ENCODE measurements around the gene NFKBIB.
"Not testable (repeated sequence)": the region's sequence is repeated elsewhere in the genome, so short reads cannot be mapped to it uniquely, and the experiment has no call there.

The NFKBIB gene

DNA sequence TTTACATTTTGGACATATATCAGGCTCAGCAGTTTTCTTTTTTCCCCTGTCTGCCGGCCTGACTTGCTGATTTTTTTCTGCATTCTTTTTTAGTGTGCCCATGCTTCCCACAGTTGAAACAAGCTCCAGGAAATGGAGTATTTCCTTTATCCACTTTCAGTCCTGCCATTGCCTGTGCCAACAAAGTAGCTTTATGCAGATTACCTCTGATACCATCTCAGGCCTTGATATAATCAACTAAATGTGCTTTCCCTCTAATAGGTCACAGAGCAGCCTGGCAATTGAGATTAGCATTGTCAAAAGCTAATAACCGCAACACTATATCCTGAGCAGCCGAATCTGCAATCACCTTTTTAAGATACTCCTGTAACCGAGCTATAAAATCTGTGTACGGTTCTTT, 40.2 kb downstream of the NFKBIB start:
- no peak for DNase-seq (ENCODE audit: extremely low read depth, low read depth)
- TF ChIP-seq, protein P1, sequence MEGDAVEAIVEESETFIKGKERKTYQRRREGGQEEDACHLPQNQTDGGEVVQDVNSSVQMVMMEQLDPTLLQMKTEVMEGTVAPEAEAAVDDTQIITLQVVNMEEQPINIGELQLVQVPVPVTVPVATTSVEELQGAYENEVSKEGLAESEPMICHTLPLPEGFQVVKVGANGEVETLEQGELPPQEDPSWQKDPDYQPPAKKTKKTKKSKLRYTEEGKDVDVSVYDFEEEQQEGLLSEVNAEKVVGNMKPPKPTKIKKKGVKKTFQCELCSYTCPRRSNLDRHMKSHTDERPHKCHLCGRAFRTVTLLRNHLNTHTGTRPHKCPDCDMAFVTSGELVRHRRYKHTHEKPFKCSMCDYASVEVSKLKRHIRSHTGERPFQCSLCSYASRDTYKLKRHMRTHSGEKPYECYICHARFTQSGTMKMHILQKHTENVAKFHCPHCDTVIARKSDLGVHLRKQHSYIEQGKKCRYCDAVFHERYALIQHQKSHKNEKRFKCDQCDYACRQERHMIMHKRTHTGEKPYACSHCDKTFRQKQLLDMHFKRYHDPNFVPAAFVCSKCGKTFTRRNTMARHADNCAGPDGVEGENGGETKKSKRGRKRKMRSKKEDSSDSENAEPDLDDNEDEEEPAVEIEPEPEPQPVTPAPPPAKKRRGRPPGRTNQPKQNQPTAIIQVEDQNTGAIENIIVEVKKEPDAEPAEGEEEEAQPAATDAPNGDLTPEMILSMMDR (IDR thresholded peaks at IDR 0.05; ENCODE audit: low read depth, low read length): no peak

DNA sequence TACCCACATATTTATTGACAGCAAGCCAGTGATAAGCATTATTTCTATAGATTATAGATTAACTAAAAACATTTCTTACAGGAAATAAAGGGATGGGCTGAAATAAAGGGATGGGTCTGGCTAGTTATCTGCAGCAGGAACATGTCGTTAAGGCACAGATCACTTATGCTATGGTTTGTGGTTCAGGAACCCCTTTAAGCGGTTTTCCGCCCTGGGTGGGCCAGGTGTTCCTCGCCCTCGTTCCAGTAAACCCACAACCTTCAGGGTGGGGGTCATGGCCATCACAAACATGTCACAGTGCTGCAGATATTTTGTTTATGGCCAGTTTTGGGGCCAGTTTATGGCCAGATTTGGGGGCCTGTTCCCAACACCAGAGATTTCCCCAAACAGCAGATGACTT, 41.7 kb downstream of the NFKBIB start:
- not testable (repeated sequence) for DNase-seq (ENCODE audit: extremely low read depth, low read depth)

DNA sequence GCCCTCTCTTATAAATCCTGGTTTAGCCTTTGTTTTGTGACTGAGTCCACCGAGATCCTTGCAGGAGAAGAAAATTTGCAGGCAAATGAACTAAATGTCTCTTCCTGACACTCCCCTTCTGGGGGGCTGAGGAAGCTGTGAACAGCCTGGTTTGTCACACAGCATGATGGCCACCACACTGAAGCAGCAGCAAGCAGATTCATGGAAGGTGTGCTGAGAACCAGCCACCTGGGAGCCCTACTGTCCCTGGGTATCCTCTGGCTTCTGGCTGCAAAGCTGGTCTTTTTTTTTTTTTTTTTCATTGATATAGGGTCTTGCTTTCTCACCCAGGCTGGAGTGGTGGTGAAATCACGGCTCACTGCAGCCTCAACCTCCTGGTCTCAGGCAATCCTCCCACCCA, 42.2 kb downstream of the NFKBIB start:
- no peak for DNase-seq (ENCODE audit: extremely low read depth, low read depth)
- TF ChIP-seq, protein P1 (IDR thresholded peaks at IDR 0.05; ENCODE audit: low read depth, low read length): no peak

DNA sequence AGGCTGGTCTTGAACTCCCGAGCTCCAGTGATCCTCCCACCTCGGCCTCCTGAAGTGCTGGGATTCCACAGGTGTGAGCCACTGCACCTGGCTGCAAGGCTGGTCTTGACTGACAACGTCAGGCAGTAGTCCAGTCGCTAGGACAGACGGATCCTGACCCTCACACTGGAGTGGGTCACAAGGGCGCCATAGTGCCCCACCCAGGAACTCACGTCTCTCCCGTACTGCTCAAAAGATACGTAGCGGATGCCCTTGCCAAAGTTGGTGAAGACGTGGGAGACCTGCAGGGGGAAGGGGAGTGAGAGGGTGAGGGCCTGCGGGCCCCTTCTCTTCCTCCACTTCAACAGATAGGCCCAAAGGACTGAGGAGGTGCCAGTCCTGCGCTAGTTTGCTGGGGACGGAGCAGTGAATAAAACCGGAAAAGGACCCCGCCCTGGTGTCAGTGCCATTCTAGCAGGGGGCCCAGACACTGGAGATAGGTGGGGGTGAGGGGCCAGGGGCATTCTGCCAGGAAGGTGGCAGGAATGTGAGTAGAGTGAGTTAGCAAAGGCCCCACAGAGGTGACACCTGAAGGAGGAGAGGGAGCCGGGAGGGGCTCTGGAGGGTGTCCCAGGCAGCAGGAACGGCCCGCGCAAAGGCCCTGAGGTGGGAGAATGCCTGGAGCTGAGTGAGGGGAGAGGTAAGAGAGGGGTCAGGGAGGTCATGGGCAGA, 42.9 kb downstream of the NFKBIB start:
- TF ChIP-seq, protein P1 (IDR thresholded peaks at IDR 0.05; ENCODE audit: low read depth, low read length): no peak
- no peak for DNase-seq (ENCODE audit: extremely low read depth, low read depth)

DNA sequence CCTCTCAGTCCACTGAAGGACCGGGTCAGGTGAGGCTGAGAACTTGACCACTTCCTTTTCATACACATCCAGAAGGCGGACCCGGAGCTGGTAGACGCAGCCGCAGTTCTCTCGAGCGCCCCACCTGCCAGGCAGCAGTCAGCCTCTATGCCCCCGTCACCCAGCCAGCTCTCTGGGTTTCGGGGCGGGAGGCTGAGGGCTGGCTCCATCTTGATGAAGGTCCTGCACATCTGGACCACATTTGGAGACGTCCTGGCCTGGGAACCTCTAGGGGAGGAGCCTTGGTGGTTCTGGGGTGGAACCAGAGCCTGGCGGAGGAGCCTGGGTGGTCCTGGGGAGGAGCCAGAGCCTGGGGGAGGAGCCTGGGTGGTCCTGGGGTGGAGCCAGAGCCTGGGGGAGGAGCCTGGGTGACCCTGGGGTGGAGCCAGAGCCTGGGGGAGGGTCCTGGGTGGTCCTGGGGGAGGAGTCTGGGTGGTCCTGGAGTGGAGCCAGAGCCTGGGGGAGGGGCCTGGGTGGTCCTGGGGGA, 45.3 kb downstream of the NFKBIB start:
- DNase-seq (ENCODE audit: extremely low read depth, low read depth): no peak
- TF ChIP-seq, protein P1 (IDR thresholded peaks at IDR 0.05; ENCODE audit: low read depth, low read length): no peak

DNA sequence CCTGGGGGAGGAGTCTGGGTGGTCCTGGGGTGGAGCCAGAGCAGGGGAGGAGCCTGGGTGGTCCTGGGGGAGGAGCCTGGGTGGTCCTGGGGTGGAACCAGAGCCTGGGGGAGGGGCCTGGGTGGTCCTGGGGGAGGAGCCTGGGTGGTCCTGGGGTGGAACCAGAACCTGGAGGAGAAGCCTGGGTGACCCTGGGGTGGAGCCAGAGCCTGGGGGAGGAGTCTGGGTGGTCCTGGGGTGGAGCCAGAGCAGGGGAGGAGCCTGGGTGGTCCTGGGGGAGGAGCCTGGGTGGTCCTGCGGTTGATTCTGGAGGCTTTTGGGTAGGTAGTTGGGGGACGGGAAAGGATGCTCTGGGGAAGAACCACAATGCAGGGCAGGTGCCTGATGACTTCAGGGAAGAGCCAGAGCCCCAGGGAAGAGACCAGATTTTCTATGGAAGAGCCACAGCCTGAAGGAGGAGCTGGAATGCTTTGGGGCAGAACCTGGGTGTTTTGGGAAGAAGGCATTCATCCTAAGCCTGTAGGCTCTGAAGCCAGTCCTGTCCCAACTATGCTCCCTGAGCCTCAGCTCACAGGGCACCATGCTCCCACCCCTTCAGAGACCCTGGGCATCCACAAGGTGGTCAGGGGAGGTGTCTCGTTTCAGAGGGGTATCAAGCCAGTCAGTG, 45.9 kb downstream of the NFKBIB start:
- TF ChIP-seq, protein P1 (IDR thresholded peaks at IDR 0.05; ENCODE audit: low read depth, low read length): no peak
- no peak for DNase-seq (ENCODE audit: extremely low read depth, low read depth)

DNA sequence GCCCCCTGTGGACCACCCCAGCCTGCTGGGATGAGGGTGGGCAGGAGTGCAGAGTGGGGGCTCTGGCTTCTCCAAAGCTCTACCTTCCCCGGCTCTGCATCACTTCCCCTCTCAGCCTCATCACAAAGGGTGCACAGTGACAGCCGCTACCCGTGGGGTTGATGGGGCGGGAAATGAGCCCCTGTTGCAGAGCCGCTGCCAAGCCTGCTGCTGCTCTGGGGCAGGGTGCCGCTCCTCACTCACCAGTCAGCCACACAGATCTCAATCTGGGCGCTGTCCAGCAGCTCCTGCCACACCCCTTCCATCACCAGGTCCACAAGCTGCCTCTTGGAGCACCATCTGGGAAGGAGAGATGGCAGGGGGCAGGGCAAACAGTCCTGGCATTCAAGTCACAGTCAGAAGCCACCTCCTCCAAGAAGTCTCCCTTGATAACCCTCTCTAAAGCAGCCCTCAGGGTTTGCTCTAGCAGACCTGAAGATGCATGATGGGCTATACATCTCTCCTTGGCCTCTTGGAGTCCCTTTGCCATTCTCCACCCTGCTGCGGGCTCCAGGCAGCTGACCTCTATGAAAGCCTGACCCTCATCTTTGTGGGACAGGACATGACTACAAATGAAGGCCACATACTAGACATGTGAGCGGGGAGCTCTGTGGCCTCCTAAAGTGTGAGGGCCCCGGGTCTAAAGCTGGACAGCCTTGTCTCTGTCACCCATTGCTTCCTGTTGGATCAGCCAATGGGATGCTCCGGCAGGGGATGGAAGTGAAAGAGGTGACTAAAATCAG, 46.7 kb downstream of the NFKBIB start:
- TF ChIP-seq, protein P1 (IDR thresholded peaks at IDR 0.05; ENCODE audit: low read depth, low read length): no peak

More for the DNA sequence above, 46.7 kb downstream of the NFKBIB start:
- no peak for DNase-seq (ENCODE audit: extremely low read depth, low read depth)
